Activated CD4-positive, alpha-beta T cell treated with anti-CD3 and anti-CD28 coated beads, Interleukin-10, Interleukin-2, amounts not matched to agents 100 ng/mL and 50 ng/mL, durations not matched to agents 16 hours and 8 hours (primary cell): ENCODE measurements around the gene PCSK2.

Experiments
- DNase-seq: peaks from one replicate; pipeline ENCODE4 v3.0.0-alpha.2; 2020

The PCSK2 gene

GRCh38 chr20:17407550-17407949 is 180.7 kb downstream of the PCSK2 start:
- DNase-seq: no peak

DNA sequence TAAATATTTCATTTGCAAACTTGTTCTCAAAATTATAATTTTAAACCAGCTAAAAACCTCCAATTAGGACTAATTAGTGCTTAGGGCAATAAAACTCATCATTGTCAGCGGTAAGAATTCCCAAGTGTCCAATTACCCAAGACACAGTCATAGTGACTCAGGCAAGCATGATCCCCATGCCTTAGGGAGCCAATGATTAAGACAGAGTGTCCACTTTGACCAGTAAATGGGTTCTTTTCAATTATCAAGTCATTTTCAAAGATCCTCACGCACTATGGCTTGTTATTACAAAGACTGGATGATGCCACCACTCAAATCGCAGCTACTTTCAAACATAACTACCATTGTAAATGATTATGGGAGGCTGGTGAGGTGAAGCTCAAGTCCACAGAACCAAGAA is 190.4 kb downstream of the PCSK2 start:
- DNase-seq: no peak

GRCh38 chr20:17418737-17419136 is 191.9 kb downstream of the PCSK2 start:
- DNase-seq: no peak

DNA sequence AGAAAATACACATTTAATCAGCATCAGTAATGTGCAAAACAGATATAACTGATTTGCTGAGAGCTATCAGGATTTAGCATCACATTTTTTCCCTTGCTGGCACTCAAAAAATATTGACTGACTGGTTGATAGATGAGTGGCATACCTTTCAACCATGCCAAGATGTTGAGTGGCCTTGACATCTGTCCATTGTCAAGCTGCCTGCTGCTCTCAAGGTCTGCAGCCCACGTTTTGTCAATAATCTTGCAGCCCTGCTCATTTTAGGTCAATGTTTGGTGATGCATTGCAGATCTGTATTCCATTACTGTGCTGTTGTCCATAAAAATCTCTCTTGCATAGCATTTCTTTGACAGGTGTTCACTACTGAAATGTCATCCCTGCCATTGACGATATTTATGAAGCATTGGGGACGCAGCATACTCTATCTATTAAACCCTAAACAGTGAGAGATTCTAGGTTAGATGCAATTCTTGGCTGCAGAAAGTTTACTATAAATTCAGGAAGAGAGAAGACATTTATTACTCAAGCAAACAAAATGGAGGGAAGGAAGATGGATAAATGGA is 192.7 kb downstream of the PCSK2 start:
- DNase-seq: no peak

DNA sequence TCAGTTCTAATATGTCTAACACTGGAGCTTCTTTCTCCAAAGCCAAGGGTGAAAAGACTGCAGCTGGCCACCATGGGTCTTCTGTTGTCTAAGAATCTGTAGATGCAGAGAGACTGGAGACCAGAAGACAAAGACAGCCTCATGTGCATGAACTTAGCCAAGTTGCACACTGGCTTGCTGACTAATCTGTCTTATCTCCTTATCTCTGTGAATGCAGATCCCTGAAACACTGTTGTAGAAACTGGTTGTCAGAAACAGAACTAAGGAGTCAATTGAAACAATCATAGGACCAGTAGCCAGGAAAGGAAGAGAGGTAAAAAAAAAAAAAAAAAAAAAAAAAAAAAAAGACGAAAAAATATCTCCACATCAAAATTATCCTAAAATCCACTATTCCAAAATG is 194.7 kb downstream of the PCSK2 start:
- DNase-seq: no peak

DNA sequence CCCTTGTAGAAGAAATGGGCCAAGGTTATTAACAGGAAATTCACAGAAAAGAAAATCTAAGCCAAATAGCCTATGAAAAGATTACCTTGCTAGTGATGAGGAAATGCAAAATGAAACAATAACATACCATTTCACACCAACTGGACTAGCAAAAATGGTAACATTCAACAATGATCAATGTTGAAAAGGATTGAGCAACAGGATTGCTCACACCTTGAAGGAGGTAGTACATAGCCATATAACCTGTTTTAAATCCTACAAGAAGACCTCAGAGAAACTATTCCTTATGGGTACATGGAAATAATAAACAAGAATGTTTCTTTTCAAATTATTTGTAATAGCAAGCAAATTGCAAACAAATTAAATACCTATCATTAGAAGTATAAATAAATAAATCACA is 196.9 kb downstream of the PCSK2 start:
- DNase-seq: no peak

DNA sequence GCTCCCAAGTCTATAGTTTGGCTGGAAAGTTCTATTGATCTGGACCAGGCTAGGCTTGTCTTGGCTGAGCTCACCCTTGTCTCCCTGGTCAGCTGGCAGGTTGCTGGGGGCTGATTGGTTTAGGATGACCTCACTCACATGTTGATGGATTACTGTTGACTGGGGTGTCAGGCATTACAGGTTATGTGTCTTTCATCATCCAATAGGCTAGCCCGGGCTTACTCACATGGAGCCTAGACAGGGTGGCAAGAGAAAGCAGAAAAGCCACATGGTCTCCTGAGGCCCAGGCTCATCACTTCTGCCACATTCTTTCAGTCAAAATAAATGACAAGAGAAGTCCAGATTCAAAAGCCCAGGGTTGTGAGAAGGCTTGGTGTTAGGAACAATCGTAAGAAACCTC is 200.8 kb downstream of the PCSK2 start:
- no peak for DNase-seq

- DNase-seq: no peak
Measured at GRCh38 chr20:17430125-17430950, 203.5 kb downstream of the PCSK2 start.

DNA sequence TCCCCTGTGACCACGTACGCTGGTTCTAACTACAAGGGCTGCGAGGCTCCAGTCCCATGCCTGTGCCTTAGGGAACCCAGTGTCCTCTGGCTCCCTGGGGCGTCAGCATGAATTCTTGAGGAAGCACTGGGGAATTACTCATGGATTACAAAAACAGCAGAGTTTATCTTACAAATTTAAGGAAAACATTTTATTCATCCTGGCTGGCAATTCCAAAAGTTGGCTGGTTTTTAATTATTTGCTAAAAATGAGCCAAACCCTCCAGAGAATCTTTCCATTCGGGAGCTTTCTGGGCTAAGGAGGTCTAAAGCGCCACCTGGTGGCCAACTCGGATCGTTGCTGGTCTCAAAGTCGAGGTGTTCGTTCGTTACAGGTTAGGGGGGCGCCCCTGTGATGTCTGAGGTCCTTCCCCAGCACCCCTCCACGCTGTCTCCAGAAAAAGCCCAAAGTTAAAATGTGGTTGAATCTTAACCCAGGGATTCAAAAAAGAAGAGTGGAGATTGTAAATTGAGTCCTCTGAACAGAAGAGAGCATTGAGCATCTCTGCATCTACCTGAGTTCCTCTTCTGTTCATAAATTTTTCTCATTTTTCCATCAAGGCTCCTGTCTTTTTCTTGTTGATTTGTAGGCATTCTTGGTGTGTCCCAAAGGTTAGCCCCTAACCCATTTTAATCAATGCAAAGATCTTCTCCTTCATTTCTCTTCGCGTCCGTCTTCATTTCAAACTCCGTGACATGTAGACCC is 205.0 kb downstream of the PCSK2 start:
- peak; percentile 56 for DNase-seq

DNA sequence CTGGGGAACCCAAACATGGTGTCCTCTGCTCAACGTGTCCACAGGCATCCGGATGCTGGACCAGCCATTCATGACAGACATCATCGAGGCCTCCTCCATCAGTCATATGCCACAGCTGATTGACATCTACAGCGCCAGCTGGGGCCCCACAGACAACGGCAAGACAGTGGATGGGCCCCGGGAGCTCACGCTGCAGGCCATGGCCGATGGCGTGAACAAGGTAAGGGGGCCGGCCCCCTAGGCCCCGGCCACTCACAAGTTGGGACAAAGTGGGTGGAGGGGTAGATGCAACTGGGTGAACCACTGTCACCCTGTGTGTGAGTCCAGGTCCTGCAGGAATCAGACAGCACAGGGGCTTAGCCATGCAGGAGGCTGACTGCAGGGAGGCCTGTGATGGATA is 209.8 kb downstream of the PCSK2 start:
- DNase-seq: no peak

- DNase-seq: no peak
Measured at GRCh38 chr20:17437251-17437650, 210.4 kb downstream of the PCSK2 start.

DNA sequence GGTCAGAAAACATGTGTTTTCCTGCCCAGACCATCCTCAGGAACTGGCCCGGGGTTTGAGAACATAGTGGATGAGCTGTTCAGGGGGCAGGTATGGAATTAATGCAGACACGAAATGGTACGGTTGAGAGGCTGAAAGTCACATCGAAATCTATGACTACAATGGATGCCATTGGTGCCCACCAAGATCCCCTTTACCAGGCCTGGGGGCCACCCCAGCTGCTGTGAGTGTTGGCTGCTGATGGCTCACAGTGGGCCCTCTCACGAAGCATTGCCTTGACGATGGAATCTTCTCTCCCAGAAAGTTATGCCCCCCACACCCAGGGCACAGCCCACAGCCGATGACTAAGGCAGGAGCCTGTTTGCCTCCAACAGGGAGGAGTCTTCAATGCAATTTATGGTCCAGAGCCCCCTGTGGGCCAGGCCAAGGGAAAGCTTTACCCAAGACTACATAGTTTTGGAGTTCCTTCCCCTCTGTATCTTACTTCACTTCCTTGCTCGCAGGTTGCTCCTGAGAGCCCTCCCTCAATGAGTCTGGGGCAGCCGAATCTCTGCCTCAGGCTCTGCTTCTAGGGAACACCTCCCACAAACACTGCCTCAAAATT is 211.7 kb downstream of the PCSK2 start:
- DNase-seq: no peak

- no peak for DNase-seq
Measured at GRCh38 chr20:17439616-17440296, 212.9 kb downstream of the PCSK2 start.

GRCh38 chr20:17441745-17442144 is 214.9 kb downstream of the PCSK2 start:
- no peak for DNase-seq

- DNase-seq: no peak
Measured at GRCh38 chr20:17442588-17442987, 215.7 kb downstream of the PCSK2 start.

DNA sequence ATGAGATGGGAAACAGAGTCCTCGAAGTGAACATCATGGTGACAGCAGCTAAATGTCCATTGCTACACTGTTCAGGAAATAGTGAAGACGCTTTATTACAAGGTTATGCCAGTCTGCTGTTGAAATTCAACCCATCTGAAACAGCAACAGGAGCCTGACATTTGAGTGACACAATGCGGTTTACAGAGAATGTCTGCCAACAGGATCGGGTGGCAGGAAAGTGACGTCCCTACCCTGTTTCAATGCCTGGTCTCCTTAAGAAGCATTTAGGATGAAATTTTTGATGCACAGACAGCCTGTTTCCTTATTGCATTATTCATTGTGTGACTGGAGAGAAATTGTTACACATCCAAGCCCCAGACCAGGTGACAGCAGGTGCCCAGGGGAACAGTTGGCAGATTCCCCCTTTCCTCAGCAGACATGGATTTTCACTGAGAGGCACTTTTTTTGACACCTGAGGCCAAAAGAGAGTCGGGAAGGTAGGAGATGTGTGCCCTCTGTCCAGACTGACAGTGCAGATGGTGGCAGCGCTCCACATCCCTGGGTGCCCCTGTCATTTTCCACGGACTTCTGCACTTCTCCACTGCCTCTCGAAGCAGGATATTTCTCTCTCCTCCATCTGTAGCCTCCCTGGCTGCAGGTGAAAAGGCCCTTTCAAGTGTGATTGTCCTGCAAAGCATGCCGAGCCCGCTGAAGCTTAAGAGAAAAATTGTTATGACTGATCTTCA is 216.5 kb downstream of the PCSK2 start:
- DNase-seq: no peak

DNA sequence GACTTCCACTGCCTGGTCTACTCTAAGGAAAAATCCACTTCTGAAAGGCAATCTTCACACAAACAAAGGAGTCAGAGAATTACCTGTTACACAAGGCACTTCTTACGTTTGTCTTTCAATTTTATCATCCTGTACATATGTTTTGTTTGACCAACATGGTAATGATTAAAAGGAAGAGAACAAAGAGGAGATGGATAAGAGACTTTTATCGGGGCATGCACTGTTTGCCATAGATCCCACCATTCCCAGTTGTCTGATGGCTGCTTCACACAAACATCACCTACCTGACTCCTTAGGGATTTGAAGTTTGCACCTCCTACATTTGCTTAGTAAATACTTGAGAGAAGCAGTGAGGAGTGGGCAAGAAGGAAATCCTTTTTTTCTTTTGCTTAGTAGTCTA is 217.3 kb downstream of the PCSK2 start:
- no peak for DNase-seq

DNA sequence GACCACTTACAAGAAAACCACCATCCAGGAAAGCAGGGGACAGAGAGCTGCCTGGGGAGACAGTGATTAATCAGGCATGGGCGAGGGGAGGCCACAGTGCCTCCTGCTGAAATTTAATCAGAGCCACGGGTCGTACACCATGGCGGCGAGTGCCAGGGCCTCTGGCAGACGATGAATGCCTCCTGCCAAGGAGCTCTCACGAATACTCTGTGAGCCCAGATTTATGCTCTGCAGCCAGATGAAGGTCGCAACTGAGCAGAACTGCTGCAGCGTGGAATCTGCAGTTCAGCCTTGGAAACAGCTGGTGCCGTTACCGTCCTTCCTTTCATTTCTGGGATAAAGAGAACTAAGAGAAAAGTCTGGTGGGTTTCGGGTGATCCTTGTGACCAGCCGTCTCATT is 218.7 kb downstream of the PCSK2 start:
- DNase-seq: no peak

DNA sequence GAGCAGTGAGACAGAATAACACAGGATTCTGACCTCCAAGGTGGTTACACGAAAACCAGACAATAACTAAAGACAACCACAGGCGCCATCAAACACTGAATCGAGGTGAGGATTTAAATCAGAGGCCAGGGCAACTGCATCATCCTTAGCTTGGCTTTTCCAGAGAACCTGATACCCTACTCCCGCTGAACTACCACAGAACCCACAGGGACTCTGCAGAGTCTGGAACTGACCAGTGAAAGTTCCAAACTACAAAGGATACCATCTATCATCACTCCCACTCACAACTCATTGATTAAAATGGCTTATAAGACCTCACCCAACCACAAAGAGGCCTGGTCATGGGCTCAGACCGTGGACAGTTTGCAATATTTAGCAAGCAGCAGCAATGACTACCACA is 219.3 kb downstream of the PCSK2 start:
- no peak for DNase-seq

GRCh38 chr20:17448071-17448470 is 221.2 kb downstream of the PCSK2 start:
- no peak for DNase-seq

DNA sequence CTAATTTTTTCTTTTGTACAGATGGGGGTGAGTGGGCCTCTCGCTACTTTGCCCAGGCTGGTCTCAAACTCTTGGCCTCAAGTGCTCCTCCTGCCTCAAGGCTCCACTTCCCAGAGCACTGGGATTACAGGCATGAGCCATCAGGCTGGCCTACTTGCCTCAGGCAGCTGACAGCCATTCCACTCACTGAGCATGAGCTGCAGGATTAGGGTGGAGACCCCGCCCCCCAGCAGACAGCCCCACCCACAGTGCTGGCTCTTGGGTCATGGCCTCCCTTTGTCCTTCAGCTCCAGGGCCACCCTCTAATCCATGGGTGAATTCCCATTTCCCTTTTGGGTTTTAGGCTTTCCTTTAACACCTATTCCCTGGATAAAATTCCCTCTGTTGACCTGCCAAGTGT is 222.2 kb downstream of the PCSK2 start:
- DNase-seq: no peak

- DNase-seq: no peak
Measured at GRCh38 chr20:17452441-17452840, 225.6 kb downstream of the PCSK2 start.
